ENCODE measurements around the gene AADACL3.

- TF ChIP-seq CTCF (IDR thresholded peaks at IDR 0.05) (no peak), EZH2 (IDR thresholded peaks at IDR 0.05) (no peak), EZH2phosphoT487 (IDR thresholded peaks at IDR 0.05) (no peak)
Observed at GRCh38 chr1:12712929-12713328, 3.0 kb upstream of the AADACL3 start.

Data from neural progenitor cell (in vitro differentiated cells).